Measurements from ENCODE around the gene DSCAML1.

Gene DSCAML1

GRCh38 chr11:117378976-117379865 is 417.8 kb downstream of the DSCAML1 start:
- no peak for DNase-seq (ENCODE audit: low read depth, low spot score)

Measured in brain pericyte (primary cell).